SK-N-DZ (cell line): ENCODE results near the gene C2CD3.
"Not testable (repeated sequence)": the region's sequence is repeated elsewhere in the genome, so short reads cannot be mapped to it uniquely, and the experiment has no call there.

Experiments used
- DNase-seq: peaks from one replicate; pipeline ENCODE4 v3.0.0-alpha.2; 2015; ENCODE audit warnings: low spot score

Gene C2CD3

GRCh38 chr11:74116719-74117118 lies 54.1 kb downstream of the C2CD3 start:
- no peak for DNase-seq

- DNase-seq, result no peak
These were observed 57.9 kb downstream of the C2CD3 start for GRCh38 chr11:74112877-74113276.

DNA sequence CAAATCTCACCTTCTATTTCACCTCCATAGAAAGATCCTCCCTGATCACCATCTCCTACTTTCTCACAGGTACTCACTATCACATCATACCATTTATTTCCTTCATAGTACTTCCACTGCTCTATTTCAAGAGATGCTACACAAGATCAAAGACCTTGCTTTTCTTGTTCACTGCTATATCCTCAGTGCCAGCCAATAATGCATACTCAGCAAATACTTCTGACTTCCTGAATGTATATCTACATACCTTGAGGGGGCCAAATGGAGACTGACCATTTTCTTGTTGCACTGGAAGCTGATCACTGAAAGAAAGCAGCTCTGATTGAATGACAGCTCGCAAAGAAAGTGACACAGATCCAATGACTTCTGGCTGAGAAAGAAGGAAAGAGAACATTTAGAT lies 64.7 kb downstream of the C2CD3 start:
- no peak for DNase-seq

GRCh38 chr11:74102321-74102720 lies 68.5 kb downstream of the C2CD3 start:
- DNase-seq, result no peak

GRCh38 chr11:74100735-74101134 lies 70.1 kb downstream of the C2CD3 start:
- no peak for DNase-seq

- DNase-seq, result no peak
These were observed 70.6 kb downstream of the C2CD3 start for GRCh38 chr11:74100231-74100630.

DNA sequence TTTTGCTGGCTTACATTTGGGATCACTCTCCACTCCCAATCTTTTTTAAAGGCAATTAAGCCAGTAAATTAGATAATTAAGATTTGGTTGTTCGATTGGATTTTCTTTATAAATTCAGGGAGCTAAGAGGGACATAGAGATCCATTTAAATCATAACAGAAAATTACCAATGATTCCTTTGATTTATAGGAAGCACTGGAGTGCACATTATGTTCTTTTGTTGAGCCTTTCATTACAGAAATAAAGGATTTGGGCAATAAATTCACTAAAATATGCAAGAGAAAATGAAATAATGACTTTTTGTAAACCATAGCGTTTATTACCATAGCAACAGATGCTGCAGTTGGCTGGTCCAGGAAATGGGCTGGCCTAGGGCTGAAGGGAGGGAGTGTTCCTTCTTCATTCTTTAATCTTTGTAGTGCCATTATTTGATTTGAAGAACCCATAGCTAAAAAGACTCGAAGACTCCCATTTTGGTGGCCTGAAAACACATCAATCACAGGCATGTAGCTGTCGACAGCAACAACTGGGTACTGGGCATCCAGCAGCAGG lies 73.0 kb downstream of the C2CD3 start:
- DNase-seq, result no peak

- DNase-seq, result no peak
These were observed 76.4 kb downstream of the C2CD3 start for GRCh38 chr11:74094393-74094792.

GRCh38 chr11:74092425-74092824 lies 78.4 kb downstream of the C2CD3 start:
- DNase-seq, result no peak

DNA sequence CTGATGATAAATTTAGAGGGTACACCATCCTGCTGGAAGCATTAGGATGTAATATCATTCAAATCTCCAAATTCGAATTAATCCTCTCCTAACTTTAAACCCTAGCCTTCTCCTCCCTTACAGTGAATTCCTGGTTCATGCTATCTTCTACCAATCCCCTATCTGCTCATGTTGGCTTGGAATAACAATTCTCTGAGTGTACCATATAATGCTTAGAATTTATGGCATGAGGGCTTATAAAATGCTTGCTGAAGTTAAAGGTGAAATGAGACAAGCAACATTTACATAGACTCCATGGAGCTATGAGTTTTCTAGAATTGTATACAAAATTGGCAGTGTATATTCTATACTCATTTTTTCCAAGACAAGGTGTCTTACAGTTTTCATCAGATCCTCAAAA lies 79.3 kb downstream of the C2CD3 start:
- no peak for DNase-seq

- DNase-seq, result no peak
These were observed 80.1 kb downstream of the C2CD3 start for GRCh38 chr11:74090701-74091100.

GRCh38 chr11:74086242-74086884 lies 84.4 kb downstream of the C2CD3 start:
- no peak for DNase-seq

- no peak for DNase-seq
These were observed 85.3 kb downstream of the C2CD3 start for GRCh38 chr11:74085542-74085892.

GRCh38 chr11:74084796-74085541 lies 85.8 kb downstream of the C2CD3 start:
- no peak for DNase-seq

GRCh38 chr11:74083927-74084326 lies 86.9 kb downstream of the C2CD3 start:
- not testable (repeated sequence) for DNase-seq

- no peak for DNase-seq
These were observed 89.4 kb downstream of the C2CD3 start for GRCh38 chr11:74081428-74081827.

GRCh38 chr11:74077193-74077592 lies 93.6 kb downstream of the C2CD3 start:
- DNase-seq, result no peak

DNA sequence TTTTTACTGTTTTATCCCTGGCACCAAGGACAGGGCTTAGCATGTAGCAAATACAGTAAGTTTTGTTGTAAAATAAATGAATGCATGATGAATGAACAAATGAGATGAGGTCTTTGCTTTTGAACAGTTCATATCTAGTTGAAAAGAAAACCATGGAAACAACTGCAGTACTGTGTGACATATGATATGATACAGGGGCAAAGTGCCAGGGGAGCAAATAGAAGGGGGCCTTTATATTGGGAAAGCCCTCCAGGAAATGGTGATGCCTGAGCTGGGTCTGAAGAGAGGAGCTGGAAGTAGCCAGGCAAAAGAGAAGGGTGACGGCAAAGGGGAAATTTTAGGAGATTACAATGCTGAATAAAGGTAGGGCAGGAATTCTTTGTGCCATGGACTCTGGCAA lies 98.1 kb downstream of the C2CD3 start:
- DNase-seq, result no peak

GRCh38 chr11:74072286-74072685 lies 98.5 kb downstream of the C2CD3 start:
- DNase-seq, result no peak

DNA sequence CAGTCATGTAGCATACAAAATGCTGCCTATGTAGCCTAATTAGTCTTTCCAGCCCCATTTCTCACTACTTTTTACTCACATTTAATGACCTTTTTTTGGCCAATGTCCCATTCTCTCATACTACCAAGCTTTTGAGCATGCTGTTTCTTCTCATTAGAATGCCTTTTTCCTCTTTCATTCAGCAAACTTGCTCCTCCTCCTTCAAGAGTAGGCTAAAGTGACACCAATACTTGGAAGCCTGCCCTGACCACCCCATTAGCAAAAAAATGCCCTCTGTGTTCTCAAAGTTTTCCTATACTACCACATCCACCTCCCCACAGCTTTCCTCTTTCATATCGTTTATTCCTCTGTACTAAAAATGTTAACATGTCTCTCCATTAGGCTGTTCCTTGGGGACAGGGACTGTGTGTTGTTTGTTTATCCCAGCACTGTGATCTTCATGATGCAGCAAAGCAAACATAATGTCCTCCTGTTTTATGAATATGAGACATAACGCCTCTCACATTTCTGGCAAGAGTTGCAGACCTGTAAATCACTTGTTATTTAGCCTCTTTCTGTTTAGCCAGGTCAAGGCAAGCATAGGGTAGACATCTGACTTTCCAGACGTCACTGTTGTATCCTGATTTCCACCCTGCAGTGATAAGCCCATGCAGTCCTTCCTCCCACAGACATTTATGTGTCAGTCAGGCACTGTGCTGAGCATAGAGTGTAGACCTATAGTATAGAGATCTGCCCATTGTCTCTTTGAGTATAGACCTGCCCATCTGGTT lies 99.9 kb downstream of the C2CD3 start:
- no peak for DNase-seq

DNA sequence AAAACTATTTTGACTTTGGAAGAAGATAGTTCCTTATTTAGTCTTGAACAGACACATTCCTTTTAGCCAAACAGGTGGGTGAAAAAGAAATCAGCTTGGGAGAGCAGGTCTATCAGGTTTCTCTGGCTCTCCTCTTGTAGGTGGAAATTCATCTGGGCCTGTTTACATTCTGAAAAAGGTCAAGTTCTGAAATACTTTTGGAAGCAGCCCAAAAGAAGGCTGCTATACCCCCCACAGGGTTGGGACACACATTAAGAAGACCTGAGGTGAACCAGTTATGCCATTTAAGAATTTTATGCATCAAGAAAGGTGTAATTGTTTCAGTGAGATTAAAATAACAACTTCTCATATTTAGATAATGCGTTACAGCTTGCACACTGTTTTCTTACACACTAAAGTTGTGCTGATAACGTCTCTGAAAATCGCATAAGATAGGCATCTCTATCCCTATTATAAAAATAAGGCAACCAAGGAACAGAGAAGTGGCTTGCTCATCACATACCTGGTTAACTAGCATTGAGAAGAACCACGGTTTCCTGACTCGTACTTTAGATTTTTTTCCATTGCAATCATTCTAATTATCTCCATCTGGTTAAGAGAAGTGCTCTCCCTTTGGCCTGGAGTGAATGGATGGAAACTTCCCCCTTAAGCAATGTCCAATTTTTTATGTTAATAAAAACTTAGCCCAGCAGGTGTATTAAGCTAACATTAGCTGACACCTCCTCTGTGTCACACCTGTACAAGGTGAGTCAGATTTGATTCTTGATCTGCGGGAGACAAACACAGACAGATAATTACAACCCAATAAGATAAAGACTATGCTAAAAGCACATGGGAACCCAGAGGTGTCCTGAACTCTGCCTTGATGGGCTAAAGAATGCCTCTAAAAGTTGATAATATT lies 101.4 kb downstream of the C2CD3 start:
- DNase-seq, result no peak
